H1 (cell line): ENCODE measurements around the gene C9orf50. TPM values are rescaled to one million over a fixed set of nuclear protein-coding genes. Genes with fewer than 3 reads are reported as not detected.

Experiments used
- CTCF ChIA-PET: fragments of 300-600 bp; sonication (Branson Sonifier 250); formaldehyde crosslinking; loops from one replicate; lab custom pipeline; 2021; ENCODE audit not compliant: partially characterized antibody; lab: Charles Lee
- POLR2A ChIA-PET: fragments of 300-600 bp; sonication (Branson Sonifier 250); formaldehyde crosslinking; loops from one replicate; lab custom pipeline; 2021; ENCODE audit warnings: inconsistent platforms; ENCODE audit not compliant: partially characterized antibody; lab: Charles Lee
- DNase-seq, 2 experiments: peaks; one replicate each; pipeline versions ENCODE4 v3.0.0 to v3.0.0-alpha.2; 2010 to 2022; ENCODE audit warnings: low spot score in 2 of 2, low read depth in 1 of 2, mixed read lengths in 1 of 2
- FAIRE-seq: peaks from 2 replicates; lab custom pipeline; 2011; peaks lifted over from hg19 to GRCh38; lab: Jason Lieb, UNC
- H2AFZ ChIP-seq: 2 replicates; pipeline ENCODE4 v1.8.1; 2012; ENCODE audit warnings: low read length, inconsistent platforms
- H2AK5ac ChIP-seq: 2 replicates; pipeline ENCODE4 v1.6.1; 2013; ENCODE audit warnings: low read depth, low read length
- H2BK120ac ChIP-seq: replicated peaks from 2 replicates; pipeline ENCODE3; 2013; ENCODE audit warnings: low read depth, low read length, inconsistent platforms
- H2BK12ac ChIP-seq: 2 replicates; pipeline ENCODE4 v1.6.1; 2013; ENCODE audit warnings: low read depth, low read length
- H2BK15ac ChIP-seq: 2 replicates; pipeline ENCODE4 v1.6.1; 2013; ENCODE audit warnings: low read length
- H2BK20ac ChIP-seq: 2 replicates; pipeline ENCODE4 v1.6.1; 2013; ENCODE audit warnings: low read length
- H2BK5ac ChIP-seq: 2 replicates; pipeline ENCODE4 v1.6.1; 2013; ENCODE audit warnings: low read depth, low read length
- H3K14ac ChIP-seq: 2 replicates; pipeline ENCODE4 v1.6.1; 2013; ENCODE audit warnings: inconsistent platforms; ENCODE audit not compliant: insufficient read length
- H3K18ac ChIP-seq: 2 replicates; pipeline ENCODE4 v1.6.1; 2013; ENCODE audit warnings: low read length; ENCODE audit errors: extremely low read depth
- H3K23ac ChIP-seq: 2 replicates; pipeline ENCODE4 v1.6.1; 2013; ENCODE audit warnings: inconsistent platforms; ENCODE audit not compliant: insufficient read length
- H3K23me2 ChIP-seq: 2 replicates; pipeline ENCODE4 v1.6.1; 2013; ENCODE audit warnings: low read depth, low read length
- H3K27ac ChIP-seq: 2 replicates; pipeline ENCODE4 v1.6.1; 2011; ENCODE audit warnings: low read depth, low read length, inconsistent platforms
- H3K27me3 ChIP-seq, 4 experiments: replicated peaks in 1 of 4; 1 replicate in 1 of 4; 2 replicates in 3 of 4; pipeline versions ENCODE4 v1.6.1 to v1.8.1; 2011 to 2013; ENCODE audit warnings: low read length in 3 of 4, mild to moderate bottlenecking in 3 of 4, inconsistent platforms in 2 of 4, mixed read lengths in 2 of 4, moderate library complexity in 1 of 4; ENCODE audit not compliant: control insufficient read depth in 3 of 4, insufficient read depth in 3 of 4; ENCODE audit errors: extremely low read depth in 1 of 4
- H3K36me3 ChIP-seq, 4 experiments: 2 replicates each; pipeline versions ENCODE4 v1.6.1 to v1.8.1; 2011 to 2013; ENCODE audit warnings: mild to moderate bottlenecking in 4 of 4, low read length in 3 of 4, moderate library complexity in 2 of 4, control low read depth in 1 of 4, inconsistent platforms in 1 of 4; ENCODE audit not compliant: insufficient read depth in 4 of 4, control insufficient read depth in 2 of 4
- H3K4ac ChIP-seq: replicated peaks from 2 replicates; pipeline ENCODE3; 2013; ENCODE audit warnings: low read length, low read depth, mixed read lengths, inconsistent platforms; ENCODE audit not compliant: insufficient read length
- H3K4me1 ChIP-seq, 4 experiments: replicated peaks in 1 of 4; 1 replicate in 1 of 4; 2 replicates in 3 of 4; pipeline versions ENCODE4 v1.6.1 to v1.8.1; 2011 to 2013; ENCODE audit warnings: low read length in 3 of 4, inconsistent platforms in 2 of 4, mixed read lengths in 1 of 4; ENCODE audit not compliant: insufficient read depth in 4 of 4, control insufficient read depth in 3 of 4
- H3K4me2 ChIP-seq, 2 experiments: 2 replicates each; pipeline versions ENCODE4 v1.6.1 to v1.8.1; 2011 to 2013; ENCODE audit warnings: low read depth in 2 of 2, low read length in 2 of 2, control low read depth in 1 of 2, inconsistent platforms in 1 of 2, mild to moderate bottlenecking in 1 of 2; ENCODE audit not compliant: insufficient read depth in 1 of 2
- H3K4me3 ChIP-seq, 4 experiments: fragments of 200-600, 300-600 bp in 1 of 4; sonication (generic), shearing (Covaris generic), sonication (Bioruptor Twin) in 1 of 4; 2 replicates each; pipeline versions ENCODE4 v1.5.1 to v1.8.1; 2011 to 2016; ENCODE audit warnings: low read length in 4 of 4, low read depth in 3 of 4, control low read depth in 2 of 4, inconsistent platforms in 2 of 4, mild to moderate bottlenecking in 2 of 4, mixed read lengths in 1 of 4, moderate library complexity in 1 of 4; ENCODE audit not compliant: insufficient read depth in 2 of 4; ENCODE audit errors: extremely low read depth in 1 of 4
- H3K56ac ChIP-seq: replicated peaks from 2 replicates; pipeline ENCODE3; 2013; ENCODE audit warnings: low read depth, mild to moderate bottlenecking, mixed read lengths, low read length, inconsistent platforms; ENCODE audit not compliant: insufficient read length
- H3K79me1 ChIP-seq: 2 replicates; pipeline ENCODE4 v1.6.1; 2013; ENCODE audit warnings: low read depth, low read length, control low read depth
- H3K79me2 ChIP-seq, 2 experiments: 2 replicates each; pipeline versions ENCODE4 v1.6.1 to v1.8.1; 2012 to 2013; ENCODE audit warnings: low read length in 2 of 2, mild to moderate bottlenecking in 2 of 2, inconsistent platforms in 1 of 2; ENCODE audit not compliant: insufficient read depth in 2 of 2, control insufficient read depth in 1 of 2
- H3K9ac ChIP-seq, 4 experiments: replicated peaks in 1 of 4; 1 replicate in 1 of 4; 2 replicates in 3 of 4; pipeline versions ENCODE4 v1.6.1 to v1.8.1; 2011 to 2013; ENCODE audit warnings: low read depth in 3 of 4, low read length in 3 of 4, control low read depth in 2 of 4, mild to moderate bottlenecking in 2 of 4, moderate library complexity in 2 of 4, inconsistent platforms in 1 of 4; ENCODE audit errors: extremely low read depth in 1 of 4
- H3K9me3 ChIP-seq, 2 experiments: 2 replicates each; pipeline versions ENCODE4 v1.6.1 to v1.8.1; 2012 to 2013; ENCODE audit warnings: mild to moderate bottlenecking in 2 of 2, moderate library complexity in 2 of 2, control low read depth in 1 of 2, inconsistent platforms in 1 of 2, low read depth in 1 of 2, low read length in 1 of 2, mixed read lengths in 1 of 2; ENCODE audit not compliant: insufficient read depth in 2 of 2
- H4K20me1 ChIP-seq, 2 experiments: replicated peaks in 1 of 2; 2 replicates each; pipeline versions ENCODE3 to v1.8.1; 2011 to 2013; ENCODE audit warnings: inconsistent platforms in 2 of 2, low read length in 2 of 2, mild to moderate bottlenecking in 1 of 2; ENCODE audit not compliant: insufficient read depth in 2 of 2, control insufficient read depth in 1 of 2
- H4K5ac ChIP-seq: 2 replicates; pipeline ENCODE4 v1.6.1; 2013; ENCODE audit warnings: low read length, low read depth, mixed read lengths, inconsistent platforms; ENCODE audit not compliant: insufficient read length
- H4K8ac ChIP-seq: 2 replicates; pipeline ENCODE4 v1.8.0; 2013; ENCODE audit warnings: mild to moderate bottlenecking, moderate library complexity, low read length, inconsistent platforms; ENCODE audit not compliant: insufficient read depth; ENCODE audit errors: extremely low read depth
- H4K91ac ChIP-seq: replicated peaks from 2 replicates; pipeline ENCODE3; 2013; ENCODE audit warnings: low read length, mixed read lengths, inconsistent platforms; ENCODE audit not compliant: insufficient read length
- HDAC2 ChIP-seq, 2 experiments: fragments of 300-600 bp in 1 of 2; sonication (generic) in 1 of 2; IDR thresholded peaks; 2 replicates each; pipeline ENCODE4 v1.6.1; 2011 to 2012; ENCODE audit warnings: low read depth in 2 of 2, low read length in 2 of 2, mild to moderate bottlenecking in 2 of 2, moderate library complexity in 2 of 2, borderline replicate concordance in 1 of 2, inconsistent platforms in 1 of 2
- SP2 ChIP-seq: IDR thresholded peaks from 2 replicates; pipeline ENCODE4 v1.6.1; 2012; ENCODE audit warnings: mild to moderate bottlenecking, low read length, inconsistent platforms
- WGBS, 2 experiments: shearing (Covaris generic) in 1 of 2; methylation state at CpG; one replicate each; pipeline versions ENCODE4 v1.1.6 to v1.1.7; 2013 to 2015; ENCODE audit warnings: low lambda C conversion rate in 2 of 2, mixed read lengths in 2 of 2, inconsistent platforms in 1 of 2, low coverage in 1 of 2, missing lambda C conversion rate in 1 of 2; ENCODE audit not compliant: insufficient replicate concordance in 2 of 2, insufficient coverage in 1 of 2, insufficient read length in 1 of 2; ENCODE audit errors: extremely low coverage in 1 of 2, missing lambda C conversion rate in 1 of 2; 5-methylcytosine and 5-hydroxymethylcytosine counted together
- polyA plus RNA-seq, 7 experiments: library from polyadenylated mRNA; depleted of rRNA in 3 of 7; stranded (reverse) in 5 of 7; unstranded in 2 of 7; fragments of >200 nt in 5 of 7; fragments of 200-250 nt in 2 of 7; gene quantifications; 1 replicate in 5 of 7; 2 replicates in 1 of 7; 4 replicates in 1 of 7; pipeline versions ENCODE4 v1.2.1 to v1.2.3, GENCODE V29; 2011 to 2013; ENCODE audit warnings: missing spikeins in 2 of 7, mixed read lengths in 2 of 7
- total RNA-seq: library from RNA; stranded (reverse); fragmentation: NEBNext Ultra II Directional; extraction: Animal tissue kit (Norgen Biotek cat#: 25700); gene quantifications from 2 replicates; pipeline ENCODE4 v1.2.1, GENCODE V29; 2021

The C9orf50 gene
- total and polyA plus RNA-seq, 2 of the 8 experiments (the other 6 are each of a cell fraction or from before 2014, with no cell fraction given) = not detected

GRCh38 chr9:129637102-129637501 lies 16.2 kb upstream of the C9orf50 start:
- Histone ChIP-seq H3K27ac (no peak overlapping the region), H4K20me1 (peaks cover 21 to 44% of the 10 kb centered on the region in 2 experiments), H3K79me2 (peaks cover 0 to 30% of the 10 kb centered on the region in 2 experiments; a peak in 2 of 4 replicates), H4K8ac (0 out of 2 replicates have a peak overlapping the region, but pooled peaks have one; percentile 2), H2BK12ac (no peak overlapping the region), H3K27me3 (no peaks in the 10 kb centered on the region), H2BK15ac (no peak overlapping the region), H2AK5ac (no peak overlapping the region), H3K4me2 (no peak overlapping the region), H2AFZ (no peak overlapping the region), H2BK120ac (no peak overlapping the region), H4K5ac (no peak overlapping the region), H3K4me1 (peaks cover 0 to 10% (median 6%) of the 10 kb centered on the region in 4 experiments; a peak in 4 of 7 replicates), H3K23me2 (peaks cover 6% of the 10 kb centered on the region; the same call in 1 of the 2 replicates), H3K36me3 (peaks cover 13 to 62% (median 35%) of the 10 kb centered on the region in 4 experiments), H3K14ac (no peak overlapping the region), H3K4ac (no peak overlapping the region), H3K79me1 (peaks cover 11% of the 10 kb centered on the region), H3K23ac (no peak overlapping the region), H3K56ac (no peak overlapping the region), H2BK20ac (no peak overlapping the region), H3K4me3 (no peak overlapping the region), H3K9me3 (no peaks in the 10 kb centered on the region), H2BK5ac (no peak overlapping the region), H3K9ac (no peak overlapping the region), H4K91ac (no peak overlapping the region), H3K18ac (no peak overlapping the region)
- ChIA-PET CTCF (interaction anchor here (0.8 to 6.5 kb wide), 9 partner anchors 11 to 506 kb away, joined by 3 to 56 read pairs (median 4); partner anchors contain the start of gene NTMT1), POLR2A (interaction anchor here (0.7 to 8.2 kb wide), 7 partner anchors 10 to 507 kb away, joined by 3 to 95 read pairs (median 3); partner anchors contain the start of gene NTMT1)
- no peak for FAIRE-seq
- DNase-seq = no peak
- TF ChIP-seq HDAC2 (IDR thresholded peaks at IDR 0.05; ENCODE audit: borderline replicate concordance in 1 of 2, low read depth in 2 of 2, low read length in 2 of 2) = no peak
- no peak for TF ChIP-seq SP2
- WGBS, 2 experiments = 90% methylated on average over 9 of the region's 9 CpGs; no CpG with 5 or more reads in 1 of the 2 experiments
